ENCODE results near the gene PPP1R3F.

- TF ChIP-seq YY1 (IDR thresholded peaks at IDR 0.05; ENCODE audit: insufficient read depth, insufficient read length) (no peak), SUZ12 (IDR thresholded peaks at IDR 0.05; ENCODE audit: extremely low read depth, insufficient read depth, insufficient read length) (no peak)
These were observed 15.0 kb upstream of the PPP1R3F start for GRCh38 chrX:49254639-49255038.

Data from NT2/D1 (cell line).